Testis (tissue), 3 donors: Measurements from ENCODE around the gene MGAT5B. TPM values are rescaled to one million over a fixed set of nuclear protein-coding genes. Genes with fewer than 3 reads are reported as not detected.

Experiments
- DNase-seq: peaks from one replicate; pipeline ENCODE4 v3.0.0-alpha.2; 2019
- H3K27ac ChIP-seq, 2 donors: fragments of 200-600 bp; sonication (generic); one replicate each; pipeline ENCODE4 v1.5.1; 2019
- H3K27me3 ChIP-seq: fragments of 200-600 bp; sonication (generic); one replicate; pipeline ENCODE4 v1.5.1; 2019
- H3K36me3 ChIP-seq: fragments of 200-600 bp; sonication (generic); one replicate; pipeline ENCODE4 v1.5.1; 2017; ENCODE audit warnings: low read depth; ENCODE audit errors: missing control alignments
- H3K4me1 ChIP-seq: fragments of 200-600 bp; sonication (generic); one replicate; pipeline ENCODE4 v1.5.1; 2019
- H3K4me3 ChIP-seq, 2 donors: fragments of 200-600 bp; sonication (generic); one replicate each; pipeline ENCODE4 v1.5.1; 2017 to 2019
- H3K9me3 ChIP-seq: fragments of 200-600 bp; sonication (generic); one replicate; pipeline ENCODE4 v1.5.1; 2017
- CTCF ChIP-seq, 3 experiments: fragments of 450-650 bp in 2 of 3; fragments of 200-600 bp in 1 of 3; sonication (generic) in 1 of 3; IDR thresholded peaks; one replicate each; pipeline ENCODE4 v1.5.1; 2016 to 2019; ENCODE audit warnings: antibody characterized with exemption in 3 of 3, mild to moderate bottlenecking in 2 of 3, moderate library complexity in 1 of 3
- POLR2A ChIP-seq: fragments of 450-650 bp; IDR thresholded peaks from one replicate; pipeline ENCODE4 v1.6.1; 2017; ENCODE audit warnings: antibody characterized with exemption, mild to moderate bottlenecking, moderate library complexity
- WGBS, 2 donors: methylation state at CpG; one replicate each; pipeline ENCODE4 v1.1.5; 2018; 5-methylcytosine and 5-hydroxymethylcytosine counted together
- intact Hi-C: fragments of 100-400 bp; cut with DNase I; formaldehyde crosslinking; loops from one replicate; pipeline ENCODE4 v1.15.1; 2023; ENCODE audit warnings: low total_unique reads
- polyA plus RNA-seq: library from polyadenylated mRNA; stranded (reverse); fragments of 350-450 nt; fragmentation: Illumina TruSeq; extraction: RNeasy Lipid Tissue Mini Kit (QIAGEN cat#74804); gene quantifications from one replicate; pipeline ENCODE4 v1.2.3, GENCODE V29; 2014; ENCODE audit warnings: low read depth, low replicate concordance; ENCODE audit not compliant: insufficient read depth
- total RNA-seq, 2 donors: library from RNA; depleted of rRNA; stranded (reverse); fragments of >200 nt; gene quantifications; one replicate each; pipeline ENCODE4 v1.2.3, GENCODE V29; 2016

The MGAT5B gene
- total and polyA plus RNA-seq, 3 donors from 2014 or later = 4.6 to 10.9 (median 9.0) TPM

GRCh38 chr17:76865174-76865573 lies 3.0 kb upstream of the MGAT5B start:
- no peaks in the 10 kb centered on the region for H3K36me3 ChIP-seq
- TF ChIP-seq POLR2A (no peak), CTCF (IDR thresholded peaks at IDR 0.05) (no peak)
- no peak for DNase-seq
- H3K27me3 ChIP-seq = peaks cover 5% of the 10 kb centered on the region
- H3K27ac ChIP-seq = no peak overlapping the region
- intact Hi-C loops = loop anchor here (5.0 to 10.0 kb wide), 2 partner anchors 187 to 380 kb away; no protein-coding TSS in a partner anchor
- no peaks in the 10 kb centered on the region for H3K9me3 ChIP-seq
- H3K4me3 ChIP-seq = no peak overlapping the region
- WGBS, 2 donors = 71 to 84% methylated on average over 10 of the region's 10 CpGs
- no peaks in the 10 kb centered on the region for H3K4me1 ChIP-seq

GRCh38 chr17:76866203-76866602 lies 2.0 kb upstream of the MGAT5B start:
- H3K27ac ChIP-seq = no peak overlapping the region
- 95 to 97% methylated on average over 5 of the region's 5 CpGs for WGBS, 2 donors
- TF ChIP-seq POLR2A (no peak), CTCF (IDR thresholded peaks at IDR 0.05) (no peak)
- no peak for DNase-seq
- H3K36me3 ChIP-seq = no peaks in the 10 kb centered on the region
- H3K9me3 ChIP-seq = no peaks in the 10 kb centered on the region
- H3K4me3 ChIP-seq = no peak overlapping the region
- H3K4me1 ChIP-seq = no peaks in the 10 kb centered on the region
- H3K27me3 ChIP-seq = peaks cover 5% of the 10 kb centered on the region
- intact Hi-C loops = loop anchor here (5.0 to 10.0 kb wide), 2 partner anchors 186 to 379 kb away; no protein-coding TSS in a partner anchor

GRCh38 chr17:76866774-76867577 lies 1.2 kb upstream of the MGAT5B start:
- TF ChIP-seq CTCF (IDR thresholded peaks at IDR 0.05) (no peak), POLR2A (no peak)
- Histone ChIP-seq H3K4me1 (no peaks in the 10 kb centered on the region), H3K27ac (no peak overlapping the region), H3K36me3 (no peaks in the 10 kb centered on the region), H3K9me3 (no peaks in the 10 kb centered on the region), H3K27me3 (peaks cover 5% of the 10 kb centered on the region), H3K4me3 (no peak overlapping the region)
- intact Hi-C loops = loop anchor here (5.0 to 10.0 kb wide), 2 partner anchors 185 to 378 kb away; no protein-coding TSS in a partner anchor
- WGBS, 2 donors = 74 to 75% methylated on average over 9 of the region's 9 CpGs
- no peak for DNase-seq

GRCh38 chr17:76867578-76868175 lies 527 bp upstream of the MGAT5B start:
- TF ChIP-seq POLR2A = no peak
- TF ChIP-seq CTCF (IDR thresholded peaks at IDR 0.05) = no peak
- Histone ChIP-seq H3K27ac (no peak overlapping the region), H3K4me3 (peak overlapping the region; percentile 29 to 32), H3K36me3 (no peaks in the 10 kb centered on the region), H3K27me3 (peaks cover 5% of the 10 kb centered on the region), H3K9me3 (no peaks in the 10 kb centered on the region), H3K4me1 (no peaks in the 10 kb centered on the region)
- peak; percentile 32 for DNase-seq
- intact Hi-C loops = loop anchor here (5.0 to 10.0 kb wide), 2 partner anchors 185 to 377 kb away; no protein-coding TSS in a partner anchor
- 12 to 17% methylated on average over 18 to 20 of the region's 20 CpGs for WGBS, 2 donors
